Myocyte (in vitro differentiated cells): ENCODE measurements around the gene RUNX2. TPM values are rescaled to one million over a fixed set of nuclear protein-coding genes. Genes with fewer than 3 reads are reported as not detected.
"Not testable (repeated sequence)": the region's sequence is repeated elsewhere in the genome, so short reads cannot be mapped to it uniquely, and the experiment has no call there.

Experiments used
- DNase-seq: peaks from one replicate; pipeline ENCODE4 v3.0.0-alpha.2; 2012; ENCODE audit warnings: low read depth
- polyA plus RNA-seq: library from polyadenylated mRNA; unstranded; fragments of >200 nt; gene quantifications from one replicate; pipeline ENCODE4 v1.2.1, GENCODE V29; 2012; ENCODE audit warnings: missing spikeins
- total RNA-seq: library from RNA; depleted of rRNA; stranded (reverse); fragments of >200 nt; gene quantifications from 2 replicates; pipeline ENCODE4 v1.2.3, GENCODE V29; 2014

Gene RUNX2
- 7.2 and 8.2 TPM in 2 replicates for total RNA-seq
- polyA plus RNA-seq: 8.6 TPM

GRCh38 chr6:45327956-45328522 lies at the start of gene RUNX2:
Gene RUNX2 (plus strand): TSS chr6:45328330. CDS start chr6:45328727, 397 bp downstream.
- peak; percentile 71 for DNase-seq

GRCh38 chr6:45278367-45278766 lies 49.8 kb upstream of the RUNX2 start:
- DNase-seq: peak; percentile 75

GRCh38 chr6:45286707-45287106 lies 41.4 kb upstream of the RUNX2 start:
- DNase-seq: not testable (repeated sequence)

GRCh38 chr6:45289751-45290514 lies 38.2 kb upstream of the RUNX2 start:
- no peak for DNase-seq

GRCh38 chr6:45293306-45293705 lies 34.8 kb upstream of the RUNX2 start:
- no peak for DNase-seq

GRCh38 chr6:45294065-45294701 lies 33.9 kb upstream of the RUNX2 start:
- not testable (repeated sequence) for DNase-seq

GRCh38 chr6:45297320-45297719 lies 30.8 kb upstream of the RUNX2 start:
- no peak for DNase-seq

- DNase-seq: no peak
Measured at GRCh38 chr6:45299096-45299581, 29.0 kb upstream of the RUNX2 start.

GRCh38 chr6:45300736-45301135 lies 27.4 kb upstream of the RUNX2 start:
- DNase-seq: no peak

GRCh38 chr6:45301348-45302142 lies 26.6 kb upstream of the RUNX2 start:
- DNase-seq: no peak

GRCh38 chr6:45302832-45303231 lies 25.3 kb upstream of the RUNX2 start:
- DNase-seq: no peak

- peak; percentile 63 for DNase-seq
Measured at GRCh38 chr6:45305546-45305945, 22.6 kb upstream of the RUNX2 start.

GRCh38 chr6:45310118-45310788 lies 17.9 kb upstream of the RUNX2 start:
- peak; percentile 51 for DNase-seq

GRCh38 chr6:45314146-45314545 lies 14.0 kb upstream of the RUNX2 start:
- DNase-seq: no peak

- no peak for DNase-seq
Measured at GRCh38 chr6:45320349-45320748, 7.8 kb upstream of the RUNX2 start.

GRCh38 chr6:45323656-45324224 lies 4.4 kb upstream of the RUNX2 start:
- DNase-seq: no peak

GRCh38 chr6:45326698-45327417 lies 1.3 kb upstream of the RUNX2 start:
- DNase-seq: no peak

GRCh38 chr6:45328523-45328922 lies 393 bp downstream of the RUNX2 start:
- DNase-seq: no peak

- no peak for DNase-seq
Measured at GRCh38 chr6:45344900-45345299, 16.8 kb downstream of the RUNX2 start.

- peak; percentile 12 for DNase-seq
Measured at GRCh38 chr6:45350186-45350710, 22.1 kb downstream of the RUNX2 start.
